Stomach (tissue), 4 donors: ENCODE results near the gene NLN.

ENCODE experiments used
- POLR2A ChIP-seq, 4 donors: fragments of 450-650 bp; IDR thresholded peaks; one replicate each; pipeline ENCODE4 v1.6.1; 2016; ENCODE audit warnings: antibody characterized with exemption in 4 of 4, control low read depth in 2 of 4, mild to moderate bottlenecking in 1 of 4, moderate library complexity in 1 of 4
- TF ChIP-seq, protein P1 (sequence below), 7 experiments: fragments of 450-650 bp in 4 of 7; fragments of 200-600 bp in 3 of 7; sonication (generic) in 3 of 7; IDR thresholded peaks; one replicate each; pipeline ENCODE4 v1.5.1; 2016 to 2019; ENCODE audit warnings: antibody characterized with exemption in 7 of 7, control low read depth in 2 of 7, mild to moderate bottlenecking in 1 of 7

DNA sequence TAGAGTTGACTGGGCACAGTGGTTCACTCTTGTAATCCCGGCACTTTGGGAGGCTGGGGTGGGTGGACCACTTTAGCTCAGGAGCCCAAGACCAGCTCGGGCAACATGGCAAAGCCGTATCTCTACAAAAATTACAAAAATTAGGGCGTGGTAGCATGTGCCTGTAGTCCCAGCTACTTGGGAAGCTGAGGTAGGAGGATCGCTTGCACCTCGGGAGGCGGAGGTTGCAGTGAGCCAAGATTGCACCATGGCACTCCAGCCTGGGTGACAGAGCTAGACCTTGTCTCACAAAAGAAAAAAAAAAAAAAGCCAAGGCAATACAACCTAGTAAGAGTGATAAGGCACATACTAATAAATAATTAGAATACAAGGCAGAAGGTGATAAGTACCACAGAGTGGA, 15.8 kb downstream of the NLN start:
- TF ChIP-seq, protein P1, sequence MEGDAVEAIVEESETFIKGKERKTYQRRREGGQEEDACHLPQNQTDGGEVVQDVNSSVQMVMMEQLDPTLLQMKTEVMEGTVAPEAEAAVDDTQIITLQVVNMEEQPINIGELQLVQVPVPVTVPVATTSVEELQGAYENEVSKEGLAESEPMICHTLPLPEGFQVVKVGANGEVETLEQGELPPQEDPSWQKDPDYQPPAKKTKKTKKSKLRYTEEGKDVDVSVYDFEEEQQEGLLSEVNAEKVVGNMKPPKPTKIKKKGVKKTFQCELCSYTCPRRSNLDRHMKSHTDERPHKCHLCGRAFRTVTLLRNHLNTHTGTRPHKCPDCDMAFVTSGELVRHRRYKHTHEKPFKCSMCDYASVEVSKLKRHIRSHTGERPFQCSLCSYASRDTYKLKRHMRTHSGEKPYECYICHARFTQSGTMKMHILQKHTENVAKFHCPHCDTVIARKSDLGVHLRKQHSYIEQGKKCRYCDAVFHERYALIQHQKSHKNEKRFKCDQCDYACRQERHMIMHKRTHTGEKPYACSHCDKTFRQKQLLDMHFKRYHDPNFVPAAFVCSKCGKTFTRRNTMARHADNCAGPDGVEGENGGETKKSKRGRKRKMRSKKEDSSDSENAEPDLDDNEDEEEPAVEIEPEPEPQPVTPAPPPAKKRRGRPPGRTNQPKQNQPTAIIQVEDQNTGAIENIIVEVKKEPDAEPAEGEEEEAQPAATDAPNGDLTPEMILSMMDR (IDR thresholded peaks at IDR 0.05), result no peak
- no peak for TF ChIP-seq POLR2A (IDR thresholded peaks at IDR 0.05)
